ENCODE measurements around the gene CLIP2.
"Not testable (repeated sequence)": the region's sequence is repeated elsewhere in the genome, so short reads cannot be mapped to it uniquely, and the experiment has no call there.

CLIP2 gene

DNA sequence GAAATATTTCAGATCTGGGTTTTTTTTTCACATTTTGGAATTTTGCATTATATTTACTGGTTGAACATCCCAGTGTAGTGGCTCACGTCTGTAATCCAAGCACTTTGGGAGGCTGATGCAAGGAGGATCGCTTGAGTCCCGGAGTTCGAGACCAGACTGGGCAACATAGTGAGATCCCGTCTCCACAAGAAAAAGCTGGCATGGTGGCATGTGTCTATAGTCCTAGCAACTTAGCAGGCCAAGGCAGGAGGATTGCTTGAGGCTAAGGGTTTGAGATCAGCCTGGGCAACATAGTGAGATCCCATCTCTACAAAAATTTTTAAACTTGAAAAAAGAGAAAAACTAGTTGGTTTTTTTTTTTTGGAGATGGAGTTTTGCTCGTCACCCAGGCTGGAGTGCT is 41.1 kb upstream of the CLIP2 start:
- H3K4me3 ChIP-seq (ENCODE audit: low read depth, low read length), result no peak overlapping the region
- no peaks in the 10 kb centered on the region for H3K9me3 ChIP-seq (ENCODE audit: control insufficient read depth, insufficient read depth, low read depth, low read length)
- POLR2A ChIA-PET, result no interaction called here
- peaks cover 2% of the 10 kb centered on the region; the same call in 1 of the 2 replicates for H3K4me1 ChIP-seq (ENCODE audit: control insufficient read depth, insufficient read depth, low read length)
- H3K36me3 ChIP-seq (ENCODE audit: control insufficient read depth in 2 of 2, insufficient read depth in 1 of 2, low read length in 2 of 2), result peaks cover 70 to 80% of the 10 kb centered on the region in 2 experiments
- CTCF ChIA-PET, result no interaction called here
- H3K27ac ChIP-seq (ENCODE audit: extremely low read depth, low read depth, low read length), result no peak overlapping the region
- TF ChIP-seq PRDM1 (tag by site-specific recombination; IDR thresholded peaks at IDR 0.05), result no peak
- TF ChIP-seq ZNF121 (tag by site-specific recombination; IDR thresholded peaks at IDR 0.05), result peak; percentile 96

DNA sequence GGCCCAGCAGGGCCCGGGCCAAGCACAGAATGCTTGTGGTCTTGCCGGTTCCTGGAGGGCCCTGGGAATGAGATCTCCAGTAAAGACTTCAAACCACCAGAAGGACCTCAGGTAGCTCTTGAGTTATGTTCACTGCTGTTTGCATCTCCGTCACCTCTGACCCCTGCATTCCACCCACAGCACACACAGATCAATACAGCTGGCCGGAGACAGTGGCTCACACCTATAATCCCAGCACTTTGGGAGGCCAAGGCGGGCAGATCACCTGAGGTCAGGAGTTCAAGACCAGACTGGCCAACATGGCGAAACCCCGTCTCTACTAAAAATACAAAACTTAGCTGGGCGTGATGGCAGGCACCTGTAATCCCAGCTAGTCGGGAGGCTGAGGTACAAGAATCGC is 40.1 kb upstream of the CLIP2 start:
- H3K4me1 ChIP-seq (ENCODE audit: control insufficient read depth, insufficient read depth, low read length); H3K4me3 ChIP-seq (ENCODE audit: low read depth, low read length); CTCF ChIA-PET; POLR2A ChIA-PET; H3K9me3 ChIP-seq (ENCODE audit: control insufficient read depth, insufficient read depth, low read depth, low read length); H3K27ac ChIP-seq (ENCODE audit: extremely low read depth, low read depth, low read length): not testable (repeated sequence)
- H3K36me3 ChIP-seq (ENCODE audit: control insufficient read depth in 2 of 2, insufficient read depth in 1 of 2, low read length in 2 of 2), result peaks cover 68 to 72% of the 10 kb centered on the region in 2 experiments

DNA sequence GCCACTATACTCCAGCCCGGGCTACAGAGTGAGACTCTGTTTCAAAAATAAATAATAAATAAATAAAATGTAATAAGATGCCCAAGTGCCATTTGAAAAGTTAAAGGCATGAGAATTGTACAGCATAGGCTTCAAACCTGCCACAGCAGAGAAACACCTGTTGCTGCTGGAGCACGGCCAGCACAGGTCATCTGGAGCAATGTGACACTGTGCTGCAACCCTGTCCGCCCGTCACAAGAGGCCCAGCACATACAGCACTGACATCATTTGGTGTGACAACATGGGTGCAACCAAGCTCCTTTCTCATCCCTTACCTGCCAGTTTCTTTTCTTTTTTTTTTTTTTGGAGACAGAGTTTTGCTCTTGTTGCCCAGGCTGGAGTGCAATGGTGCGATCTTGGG is 36.3 kb upstream of the CLIP2 start:
- TF ChIP-seq SCRT1 (tag by site-specific recombination; IDR thresholded peaks at IDR 0.05; ENCODE audit: borderline replicate concordance), result peak; percentile 92; the same call in 1 of the 2 replicates
- peak; percentile 98 for TF ChIP-seq SCRT2 (tag by site-specific recombination; IDR thresholded peaks at IDR 0.05)
- TF ChIP-seq, protein P1, sequence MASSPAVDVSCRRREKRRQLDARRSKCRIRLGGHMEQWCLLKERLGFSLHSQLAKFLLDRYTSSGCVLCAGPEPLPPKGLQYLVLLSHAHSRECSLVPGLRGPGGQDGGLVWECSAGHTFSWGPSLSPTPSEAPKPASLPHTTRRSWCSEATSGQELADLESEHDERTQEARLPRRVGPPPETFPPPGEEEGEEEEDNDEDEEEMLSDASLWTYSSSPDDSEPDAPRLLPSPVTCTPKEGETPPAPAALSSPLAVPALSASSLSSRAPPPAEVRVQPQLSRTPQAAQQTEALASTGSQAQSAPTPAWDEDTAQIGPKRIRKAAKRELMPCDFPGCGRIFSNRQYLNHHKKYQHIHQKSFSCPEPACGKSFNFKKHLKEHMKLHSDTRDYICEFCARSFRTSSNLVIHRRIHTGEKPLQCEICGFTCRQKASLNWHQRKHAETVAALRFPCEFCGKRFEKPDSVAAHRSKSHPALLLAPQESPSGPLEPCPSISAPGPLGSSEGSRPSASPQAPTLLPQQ (tag by site-specific recombination; IDR thresholded peaks at IDR 0.05), result no peak
- Histone ChIP-seq H3K4me1 (ENCODE audit: control insufficient read depth, insufficient read depth, low read length) (no peaks in the 10 kb centered on the region), H3K27ac (ENCODE audit: extremely low read depth, low read depth, low read length) (peak overlapping the region; percentile 95; the same call in 1 of the 2 replicates), H3K4me3 (ENCODE audit: low read depth, low read length) (no peak overlapping the region), H3K36me3 (ENCODE audit: control insufficient read depth in 2 of 2, insufficient read depth in 1 of 2, low read length in 2 of 2) (peaks cover 42 to 45% of the 10 kb centered on the region in 2 experiments), H3K9me3 (ENCODE audit: control insufficient read depth, insufficient read depth, low read depth, low read length) (no peaks in the 10 kb centered on the region)
- POLR2A ChIA-PET, result interaction anchor here (1.3 to 2.0 kb wide), 2 partner anchors 10 to 53 kb away, joined by 4 to 5 read pairs; no protein-coding TSS in a partner anchor
- CTCF ChIA-PET, result interaction anchor here (1.1 kb wide), 2 partner anchors 78 to 148 kb away, joined by 3 to 7 read pairs; no protein-coding TSS in a partner anchor

DNA sequence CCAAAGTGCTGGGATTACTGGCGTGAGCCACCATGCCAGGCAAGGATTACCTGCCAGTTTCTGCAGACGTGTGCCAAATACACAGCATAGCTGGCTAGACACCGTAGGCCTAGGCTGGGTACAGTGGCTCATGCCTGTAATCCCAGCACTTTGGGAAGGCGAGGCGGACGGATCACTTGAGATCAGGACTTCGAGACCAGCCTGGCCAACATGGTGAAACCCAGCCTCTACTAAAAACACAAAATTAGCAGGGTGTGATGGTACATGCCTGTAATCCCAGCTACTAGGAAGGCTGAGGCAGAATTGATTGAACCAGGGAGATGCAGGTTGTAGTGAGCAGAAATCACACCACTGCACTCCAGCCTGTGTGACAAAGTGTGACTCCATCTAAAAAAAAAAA is 35.9 kb upstream of the CLIP2 start:
- Histone ChIP-seq H3K27ac (ENCODE audit: extremely low read depth, low read depth, low read length) (peak overlapping the region; percentile 95; the same call in 1 of the 2 replicates), H3K9me3 (ENCODE audit: control insufficient read depth, insufficient read depth, low read depth, low read length) (no peaks in the 10 kb centered on the region), H3K4me1 (ENCODE audit: control insufficient read depth, insufficient read depth, low read length) (no peaks in the 10 kb centered on the region), H3K36me3 (ENCODE audit: control insufficient read depth in 2 of 2, insufficient read depth in 1 of 2, low read length in 2 of 2) (peaks cover 38 to 41% of the 10 kb centered on the region in 2 experiments), H3K4me3 (ENCODE audit: low read depth, low read length) (peak overlapping the region; percentile 93)
- POLR2A ChIA-PET, result interaction anchor here (1.3 to 2.0 kb wide), 2 partner anchors 11 to 53 kb away, joined by 4 to 5 read pairs; no protein-coding TSS in a partner anchor
- CTCF ChIA-PET, result interaction anchor here (0.6 to 1.1 kb wide), 4 partner anchors 39 to 247 kb away, joined by 3 to 7 read pairs (median 3); no protein-coding TSS in a partner anchor
- TF ChIP-seq BCL11A (tag by site-specific recombination; IDR thresholded peaks at IDR 0.05; ENCODE audit: low read depth), result no peak
- TF ChIP-seq, protein P2, sequence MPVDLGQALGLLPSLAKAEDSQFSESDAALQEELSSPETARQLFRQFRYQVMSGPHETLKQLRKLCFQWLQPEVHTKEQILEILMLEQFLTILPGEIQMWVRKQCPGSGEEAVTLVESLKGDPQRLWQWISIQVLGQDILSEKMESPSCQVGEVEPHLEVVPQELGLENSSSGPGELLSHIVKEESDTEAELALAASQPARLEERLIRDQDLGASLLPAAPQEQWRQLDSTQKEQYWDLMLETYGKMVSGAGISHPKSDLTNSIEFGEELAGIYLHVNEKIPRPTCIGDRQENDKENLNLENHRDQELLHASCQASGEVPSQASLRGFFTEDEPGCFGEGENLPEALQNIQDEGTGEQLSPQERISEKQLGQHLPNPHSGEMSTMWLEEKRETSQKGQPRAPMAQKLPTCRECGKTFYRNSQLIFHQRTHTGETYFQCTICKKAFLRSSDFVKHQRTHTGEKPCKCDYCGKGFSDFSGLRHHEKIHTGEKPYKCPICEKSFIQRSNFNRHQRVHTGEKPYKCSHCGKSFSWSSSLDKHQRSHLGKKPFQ (tag by site-specific recombination; IDR thresholded peaks at IDR 0.05), result peak; percentile 77
- TF ChIP-seq, protein P3, sequence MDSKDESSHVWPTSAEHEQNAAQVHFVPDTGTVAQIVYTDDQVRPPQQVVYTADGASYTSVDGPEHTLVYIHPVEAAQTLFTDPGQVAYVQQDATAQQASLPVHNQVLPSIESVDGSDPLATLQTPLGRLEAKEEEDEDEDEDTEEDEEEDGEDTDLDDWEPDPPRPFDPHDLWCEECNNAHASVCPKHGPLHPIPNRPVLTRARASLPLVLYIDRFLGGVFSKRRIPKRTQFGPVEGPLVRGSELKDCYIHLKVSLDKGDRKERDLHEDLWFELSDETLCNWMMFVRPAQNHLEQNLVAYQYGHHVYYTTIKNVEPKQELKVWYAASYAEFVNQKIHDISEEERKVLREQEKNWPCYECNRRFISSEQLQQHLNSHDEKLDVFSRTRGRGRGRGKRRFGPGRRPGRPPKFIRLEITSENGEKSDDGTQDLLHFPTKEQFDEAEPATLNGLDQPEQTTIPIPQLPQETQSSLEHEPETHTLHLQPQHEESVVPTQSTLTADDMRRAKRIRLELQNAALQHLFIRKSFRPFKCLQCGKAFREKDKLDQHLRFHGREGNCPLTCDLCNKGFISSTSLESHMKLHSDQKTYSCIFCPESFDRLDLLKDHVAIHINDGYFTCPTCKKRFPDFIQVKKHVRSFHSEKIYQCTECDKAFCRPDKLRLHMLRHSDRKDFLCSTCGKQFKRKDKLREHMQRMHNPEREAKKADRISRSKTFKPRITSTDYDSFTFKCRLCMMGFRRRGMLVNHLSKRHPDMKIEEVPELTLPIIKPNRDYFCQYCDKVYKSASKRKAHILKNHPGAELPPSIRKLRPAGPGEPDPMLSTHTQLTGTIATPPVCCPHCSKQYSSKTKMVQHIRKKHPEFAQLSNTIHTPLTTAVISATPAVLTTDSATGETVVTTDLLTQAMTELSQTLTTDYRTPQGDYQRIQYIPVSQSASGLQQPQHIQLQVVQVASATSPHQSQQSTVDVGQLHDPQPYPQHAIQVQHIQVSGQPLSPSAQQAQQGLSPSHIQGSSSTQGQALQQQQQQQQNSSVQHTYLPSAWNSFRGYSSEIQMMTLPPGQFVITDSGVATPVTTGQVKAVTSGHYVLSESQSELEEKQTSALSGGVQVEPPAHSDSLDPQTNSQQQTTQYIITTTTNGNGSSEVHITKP (tag by site-specific recombination; IDR thresholded peaks at IDR 0.05), result peak; percentile 62; the same call in 1 of the 2 replicates

All from HEK293 (cell line).